Hindlimb muscle (tissue), 1 donor: ENCODE measurements around the gene NCAM1. TPM values are rescaled to one million over a fixed set of nuclear protein-coding genes. Genes with fewer than 3 reads are reported as not detected.

ENCODE experiments used
- DNase-seq: peaks from one replicate; pipeline ENCODE4 v3.0.0-alpha.2; 2013
- polyA plus RNA-seq: library from polyadenylated mRNA; unstranded; fragments of 120-200 nt; gene quantifications from one replicate; pipeline ENCODE4 v1.2.1, GENCODE V29; 2013; ENCODE audit not compliant: insufficient read length

NCAM1 gene
- polyA plus RNA-seq, 1 donor: 183 TPM

GRCh38 chr11:113134626-113135025 is 173.4 kb downstream of the NCAM1 start:
- DNase-seq: no peak

GRCh38 chr11:113137713-113138529 is 176.7 kb downstream of the NCAM1 start:
- DNase-seq: no peak

- no peak for DNase-seq
Measured at GRCh38 chr11:113138731-113139130, 177.5 kb downstream of the NCAM1 start.

GRCh38 chr11:113141010-113141409 is 179.8 kb downstream of the NCAM1 start:
- DNase-seq: no peak

GRCh38 chr11:113142508-113142907 is 181.3 kb downstream of the NCAM1 start:
- DNase-seq: no peak

GRCh38 chr11:113147249-113147648 is 186.0 kb downstream of the NCAM1 start:
- DNase-seq: no peak

- DNase-seq: no peak
Measured at GRCh38 chr11:113148076-113148475, 186.9 kb downstream of the NCAM1 start.

GRCh38 chr11:113148652-113149051 is 187.4 kb downstream of the NCAM1 start:
- DNase-seq: no peak

- DNase-seq: no peak
Measured at GRCh38 chr11:113151521-113151920, 190.3 kb downstream of the NCAM1 start.

GRCh38 chr11:113152500-113152899 is 191.3 kb downstream of the NCAM1 start:
- no peak for DNase-seq

- DNase-seq: no peak
Measured at GRCh38 chr11:113153847-113154246, 192.6 kb downstream of the NCAM1 start.

- no peak for DNase-seq
Measured at GRCh38 chr11:113159988-113160807, 199.0 kb downstream of the NCAM1 start.

- DNase-seq: no peak
Measured at GRCh38 chr11:113160808-113161124, 199.5 kb downstream of the NCAM1 start.

- DNase-seq: no peak
Measured at GRCh38 chr11:113161711-113162591, 200.7 kb downstream of the NCAM1 start.

- no peak for DNase-seq
Measured at GRCh38 chr11:113162592-113162962, 201.4 kb downstream of the NCAM1 start.

- DNase-seq: no peak
Measured at GRCh38 chr11:113163291-113164030, 202.2 kb downstream of the NCAM1 start.

GRCh38 chr11:113166280-113166679 is 205.1 kb downstream of the NCAM1 start:
- no peak for DNase-seq

- DNase-seq: no peak
Measured at GRCh38 chr11:113167599-113167998, 206.4 kb downstream of the NCAM1 start.

GRCh38 chr11:113168354-113169342 is 207.4 kb downstream of the NCAM1 start:
- DNase-seq: no peak

- no peak for DNase-seq
Measured at GRCh38 chr11:113172382-113172951, 211.2 kb downstream of the NCAM1 start.

GRCh38 chr11:113173126-113173525 is 211.9 kb downstream of the NCAM1 start:
- no peak for DNase-seq
